Measurements from ENCODE around the gene SH3BP2.

DNA sequence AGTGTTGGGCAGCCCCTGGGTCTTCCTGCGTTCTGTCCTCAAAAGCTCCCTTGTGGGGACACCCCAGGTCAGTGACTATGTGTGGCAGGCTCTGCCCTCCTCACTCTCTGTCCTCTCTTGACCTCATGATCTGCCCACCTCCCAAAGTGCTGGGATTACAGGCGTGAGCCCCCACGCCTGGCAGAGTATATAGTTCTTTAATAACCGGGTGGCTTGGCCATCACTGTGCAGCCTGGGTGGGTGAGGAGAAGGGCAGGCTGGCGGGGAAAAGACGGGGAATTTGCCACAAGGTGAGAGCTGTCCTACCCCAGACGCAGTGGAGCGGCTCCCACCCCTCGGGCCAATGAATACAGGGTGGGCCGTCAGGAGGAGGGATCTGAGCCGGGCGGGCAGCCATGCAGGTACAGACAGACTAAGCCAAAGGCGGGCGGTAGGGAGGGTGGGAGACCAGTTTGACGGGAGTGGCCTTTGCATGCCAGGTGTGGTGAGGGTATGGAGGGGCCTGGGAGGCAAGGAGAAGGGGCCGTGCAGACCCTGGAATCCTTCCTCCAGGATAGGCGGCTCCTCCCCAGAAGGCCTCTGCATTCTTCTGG is 2.5 kb downstream of the SH3BP2 start:
- no peak for TF ChIP-seq POLR2AphosphoS5 (IDR thresholded peaks at IDR 0.05; ENCODE audit: borderline replicate concordance, low read depth, low read length)
- no peak for TF ChIP-seq EZH2 (IDR thresholded peaks at IDR 0.05)
- TF ChIP-seq FOXP2 (optimal IDR thresholded peaks at IDR 0.05; ENCODE audit: control extremely low read depth, extremely low read length, insufficient read depth), result no peak
